Cardiac muscle cell (in vitro differentiated cells and primary cell): ENCODE results near the gene DIDO1. TPM values are rescaled to one million over a fixed set of nuclear protein-coding genes. Genes with fewer than 3 reads are reported as not detected.
A peak's percentile ranks its signal among the peaks of the same experiment; 100 is the strongest.

Experiments used
- DNase-seq, 2 donors: peaks; one replicate each; pipeline versions ENCODE4 v3.0.0 to v3.0.0-alpha.2; 2010 to 2017; ENCODE audit warnings: low read depth in 1 of 2, low spot score in 1 of 2
- H3K27ac ChIP-seq: fragments of 200-600 bp; sonication (generic); 2 replicates; pipeline ENCODE4 v1.5.1; 2016
- H3K27me3 ChIP-seq: fragments of 200-600 bp; sonication (generic); 2 replicates; pipeline ENCODE4 v1.6.0; 2016; ENCODE audit warnings: control low read depth
- H3K36me3 ChIP-seq: fragments of 200-600 bp; sonication (generic); 2 replicates; pipeline ENCODE4 v1.5.1; 2016; ENCODE audit warnings: control low read depth
- H3K4me1 ChIP-seq: fragments of 200-600 bp; sonication (generic); 2 replicates; pipeline ENCODE4 v1.8.1; 2017; ENCODE audit warnings: low read depth, mild to moderate bottlenecking, mixed run types
- H3K4me3 ChIP-seq: fragments of 200-600 bp; sonication (generic); 2 replicates; pipeline ENCODE4 v1.5.1; 2016; ENCODE audit warnings: mild to moderate bottlenecking
- H3K9me3 ChIP-seq: fragments of 200-600 bp; sonication (generic); 2 replicates; pipeline ENCODE4 v1.5.1; 2017; ENCODE audit warnings: low read depth, mild to moderate bottlenecking, control low read depth
- CTCF ChIP-seq: IDR thresholded peaks from 2 replicates; pipeline ENCODE4 v1.5.1; 2012; ENCODE audit warnings: low read depth, mild to moderate bottlenecking, low read length
- polyA plus RNA-seq: library from polyadenylated mRNA; unstranded; fragments of >200 nt; fragmentation: Nextera tagmentation; extraction: Ambion mirVana; gene quantifications from 2 replicates; pipeline ENCODE4 v1.2.1, GENCODE V29; 2016
- total RNA-seq: library from RNA; depleted of rRNA; stranded (reverse); fragments of >200 nt; gene quantifications from 2 replicates; pipeline ENCODE4 v1.2.3, GENCODE V29; 2016

The DIDO1 gene
- total and polyA plus RNA-seq, 2 experiments from 2014 or later: 28.3 to 69.2 TPM

GRCh38 chr20:62860924-62861691, 65.2 kb downstream of the DIDO1 start:
- peak; percentile 26 to 30 for DNase-seq
- H3K27ac ChIP-seq: no peak overlapping the region

DNA sequence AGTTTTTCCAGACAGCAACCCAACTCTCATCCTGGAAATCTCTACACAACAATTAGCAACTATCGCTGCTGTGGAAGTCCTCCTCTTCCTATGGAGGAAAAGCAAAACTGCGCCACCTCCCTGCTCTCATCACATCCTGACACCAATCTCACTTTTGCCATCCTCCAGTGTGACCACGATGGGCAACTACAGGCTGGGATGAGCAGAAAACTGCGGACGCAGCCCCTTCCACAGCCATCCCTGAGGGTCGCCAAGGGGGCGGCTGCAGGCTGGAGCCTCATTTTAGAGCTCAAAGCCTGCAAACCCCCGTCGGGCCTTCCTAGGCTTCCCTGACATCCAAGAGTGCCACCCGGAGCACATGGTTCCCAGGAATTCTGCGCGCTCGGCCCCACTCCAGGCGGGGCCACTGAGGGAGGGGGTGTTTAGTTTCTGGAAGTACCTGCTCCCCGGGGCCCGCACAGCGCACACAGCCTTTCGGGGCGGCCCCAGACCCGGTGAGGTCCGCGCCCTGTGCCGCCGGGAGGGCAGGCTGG, 65.8 kb downstream of the DIDO1 start:
- peak in 1 of 2 donors; percentile 46 for DNase-seq

More at GRCh38 chr20:62860924-62861691, 65.2 kb downstream of the DIDO1 start:
- H3K27me3 ChIP-seq: peaks cover 6% of the 10 kb centered on the region
- no peak for TF ChIP-seq CTCF
- no peaks in the 10 kb centered on the region for H3K9me3 ChIP-seq
- no peaks in the 10 kb centered on the region for H3K36me3 ChIP-seq
- H3K4me3 ChIP-seq: peak overlapping the region; percentile 34
- peaks cover 3% of the 10 kb centered on the region for H3K4me1 ChIP-seq

DNA sequence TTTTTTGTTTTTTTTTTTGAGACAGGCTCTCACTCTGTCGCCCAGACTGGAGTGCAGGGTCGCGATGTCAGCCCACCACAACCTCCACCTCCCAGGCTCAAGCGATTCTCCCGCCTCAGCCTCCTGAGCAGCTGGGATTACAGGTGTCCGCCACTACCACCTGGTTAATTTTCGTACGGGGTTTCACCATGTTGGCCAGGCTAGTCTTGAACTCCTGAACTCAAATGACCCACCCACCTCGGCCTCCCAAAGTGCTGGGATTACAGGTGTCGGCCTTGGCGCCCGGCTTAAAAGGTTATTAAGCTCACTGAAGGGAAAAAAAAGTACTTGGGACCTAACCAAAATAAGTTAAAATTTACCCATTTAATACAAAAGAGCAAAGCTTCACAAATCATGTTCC, 66.6 kb downstream of the DIDO1 start:
- no peaks in the 10 kb centered on the region for H3K9me3 ChIP-seq
- H3K36me3 ChIP-seq: no peaks in the 10 kb centered on the region
- H3K27me3 ChIP-seq: peaks cover 6% of the 10 kb centered on the region
- DNase-seq: no peak
- H3K4me1 ChIP-seq: peaks cover 3% of the 10 kb centered on the region
- no peak overlapping the region for H3K4me3 ChIP-seq
- no peak overlapping the region for H3K27ac ChIP-seq
- no peak for TF ChIP-seq CTCF

More for the DNA sequence above, 65.8 kb downstream of the DIDO1 start:
- Histone ChIP-seq H3K36me3 (no peaks in the 10 kb centered on the region), H3K27ac (no peak overlapping the region), H3K4me3 (peak overlapping the region; percentile 33), H3K27me3 (peaks cover 6% of the 10 kb centered on the region), H3K9me3 (no peaks in the 10 kb centered on the region), H3K4me1 (peaks cover 3% of the 10 kb centered on the region)
- TF ChIP-seq CTCF: peak; percentile 28

GRCh38 chr20:62858058-62858830, 68.1 kb downstream of the DIDO1 start:
- H3K27ac ChIP-seq: no peak overlapping the region
- H3K4me1 ChIP-seq: peaks cover 3% of the 10 kb centered on the region
- H3K9me3 ChIP-seq: no peaks in the 10 kb centered on the region
- DNase-seq: no peak
- H3K36me3 ChIP-seq: peaks cover 3% of the 10 kb centered on the region
- H3K27me3 ChIP-seq: peaks cover 6% of the 10 kb centered on the region
- TF ChIP-seq CTCF: no peak
- H3K4me3 ChIP-seq: no peak overlapping the region

DNA sequence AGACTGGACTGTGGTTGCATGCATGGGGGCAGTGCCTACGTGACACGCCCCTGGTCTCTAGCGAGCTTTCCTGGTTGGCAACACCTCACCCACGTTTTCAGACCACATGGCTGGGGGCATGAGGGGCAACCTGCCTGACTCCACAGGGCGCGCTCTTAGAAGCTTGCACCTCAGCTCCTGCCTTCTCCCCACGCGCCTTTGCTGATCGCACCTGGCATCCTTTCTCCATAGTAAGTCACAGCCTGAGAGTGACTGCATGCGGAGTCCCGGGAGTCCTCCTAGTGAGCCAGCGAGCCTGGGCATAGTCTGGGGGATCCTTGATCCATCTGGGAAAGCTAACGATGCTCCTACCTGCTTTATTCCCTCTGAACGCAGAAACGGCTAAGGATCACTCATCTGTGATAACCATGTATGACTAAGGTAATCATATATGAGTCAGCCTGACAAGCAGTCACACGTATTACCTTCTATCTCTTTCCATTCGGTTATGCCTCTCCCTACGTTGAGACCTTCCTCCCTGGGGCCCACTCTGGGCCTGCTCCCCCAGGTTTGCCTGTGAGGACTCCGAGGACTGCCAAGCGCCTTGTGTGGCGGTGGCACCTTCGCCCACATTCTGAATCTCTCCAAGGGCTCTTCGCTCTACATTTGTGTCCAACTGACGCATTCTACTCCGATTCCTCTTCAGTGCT, 69.2 kb downstream of the DIDO1 start:
- no peak overlapping the region for H3K4me3 ChIP-seq
- DNase-seq: no peak
- no peaks in the 10 kb centered on the region for H3K9me3 ChIP-seq
- no peak overlapping the region for H3K27ac ChIP-seq
- peaks cover 6% of the 10 kb centered on the region for H3K27me3 ChIP-seq
- peaks cover 6% of the 10 kb centered on the region for H3K36me3 ChIP-seq
- H3K4me1 ChIP-seq: no peaks in the 10 kb centered on the region
- no peak for TF ChIP-seq CTCF
